Panc1 (cell line): Measurements from ENCODE around the gene APH1A.

ENCODE experiments used
- CTCF ChIP-seq: fragments of 450-650 bp; IDR thresholded peaks from 2 replicates; pipeline ENCODE4 v1.5.1; 2017; ENCODE audit warnings: mild to moderate bottlenecking
- TCF7L2 ChIP-seq: IDR thresholded peaks from 2 replicates; pipeline ENCODE4 v1.6.1; 2011; ENCODE audit warnings: mild to moderate bottlenecking, low read depth, low read length, inconsistent platforms

GRCh38 chr1:150235852-150236613, 32.8 kb downstream of the APH1A start, which contains the start of gene ANP32E:
- TF ChIP-seq CTCF (no peak), TCF7L2 (no peak; the same call in 1 of the 2 replicates)
